GM19467 (cell line): ENCODE measurements around the gene TMPRSS11B.
"Not testable (repeated sequence)": the region's sequence is repeated elsewhere in the genome, so short reads cannot be mapped to it uniquely, and the experiment has no call there.

Source experiments
- ATAC-seq: cut with Tn5 transposase; IDR thresholded peaks from one replicate; pipeline ENCODE4 v1.9.1; 2021; ENCODE audit warnings: mild to moderate bottlenecking, moderate library complexity; ENCODE audit not compliant: unreplicated experiment

The TMPRSS11B gene

GRCh38 chr4:68228568-68228967 is 16.9 kb downstream of the TMPRSS11B start:
- no peak for ATAC-seq

GRCh38 chr4:68218044-68218443 is 27.4 kb downstream of the TMPRSS11B start:
- no peak for ATAC-seq

GRCh38 chr4:68216501-68216900 is 29.0 kb downstream of the TMPRSS11B start:
- ATAC-seq, result no peak

DNA sequence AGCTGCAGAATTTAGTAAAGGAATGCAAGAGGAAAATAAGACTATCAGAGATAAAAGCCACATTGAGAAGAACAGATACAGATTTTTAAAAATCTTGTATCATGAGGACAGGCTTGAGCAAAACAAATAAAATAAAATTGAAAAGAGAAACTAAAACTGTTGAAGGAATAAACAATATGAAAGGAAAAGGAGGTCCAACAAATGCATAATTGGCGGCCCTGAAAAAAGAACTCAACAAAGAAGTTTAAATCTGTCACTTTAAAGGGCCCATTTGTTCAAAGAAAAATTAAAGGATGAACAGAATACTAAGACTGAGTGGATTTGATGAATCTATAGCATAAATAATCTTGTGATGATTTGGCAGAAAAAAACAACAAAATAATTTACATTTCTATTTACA is 36.5 kb downstream of the TMPRSS11B start:
- no peak for ATAC-seq

DNA sequence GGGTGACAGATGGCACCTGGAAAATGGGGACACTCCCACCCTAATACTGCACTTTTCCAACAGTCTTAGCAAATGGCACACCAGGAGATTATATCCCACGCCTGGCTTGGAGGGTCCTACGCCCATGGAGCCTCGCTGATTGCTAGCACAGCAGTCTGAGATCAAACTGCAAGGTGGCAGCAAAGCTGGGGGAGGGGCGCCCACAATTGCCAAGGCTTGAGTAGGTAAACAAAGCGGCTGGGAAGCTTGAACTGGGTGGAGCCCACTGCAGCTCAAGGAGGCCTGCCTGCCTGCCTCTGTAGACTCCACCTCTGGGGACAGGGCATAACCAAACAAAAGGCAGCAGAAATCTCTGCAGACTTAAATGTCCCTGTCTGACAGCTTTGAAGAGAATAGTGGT is 51.2 kb downstream of the TMPRSS11B start:
- not testable (repeated sequence) for ATAC-seq

DNA sequence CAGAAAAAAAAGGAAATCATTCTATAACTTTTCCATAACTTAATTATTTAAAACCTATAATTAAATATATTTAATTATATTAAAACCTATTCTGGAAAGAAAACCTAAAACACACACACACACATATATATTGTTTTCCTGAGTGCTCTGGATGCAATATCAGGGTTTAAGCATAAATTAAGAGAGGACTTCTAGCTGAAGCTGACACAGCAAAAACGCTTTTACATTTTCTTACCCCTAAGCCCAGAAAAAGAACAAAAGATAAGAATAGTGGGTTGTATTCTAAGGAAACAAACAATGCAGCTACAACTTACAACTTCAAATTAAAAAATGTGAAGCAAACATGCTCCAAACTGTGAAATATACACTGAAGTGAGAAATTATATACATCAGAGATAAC is 52.3 kb downstream of the TMPRSS11B start:
- ATAC-seq, result no peak

GRCh38 chr4:68187145-68187544 is 58.3 kb downstream of the TMPRSS11B start:
- ATAC-seq, result no peak

DNA sequence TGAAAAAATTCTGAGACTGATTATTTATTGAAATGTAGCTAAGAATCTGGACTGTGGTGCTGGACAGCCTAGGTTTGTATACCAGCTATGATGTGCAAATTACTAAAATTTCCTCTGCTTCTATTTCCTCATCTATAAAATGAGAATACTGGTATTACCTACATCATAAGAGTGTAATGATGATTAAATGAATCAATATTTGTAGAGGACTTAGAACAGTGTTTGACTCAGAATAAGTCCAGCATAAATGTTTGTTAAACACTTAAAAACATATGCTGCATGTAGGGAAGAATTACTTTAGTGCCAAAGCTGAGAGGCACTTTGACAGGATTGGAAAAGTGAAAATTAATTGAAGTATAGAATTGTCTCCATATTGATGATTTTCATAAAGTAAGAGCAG is 60.6 kb downstream of the TMPRSS11B start:
- no peak for ATAC-seq

DNA sequence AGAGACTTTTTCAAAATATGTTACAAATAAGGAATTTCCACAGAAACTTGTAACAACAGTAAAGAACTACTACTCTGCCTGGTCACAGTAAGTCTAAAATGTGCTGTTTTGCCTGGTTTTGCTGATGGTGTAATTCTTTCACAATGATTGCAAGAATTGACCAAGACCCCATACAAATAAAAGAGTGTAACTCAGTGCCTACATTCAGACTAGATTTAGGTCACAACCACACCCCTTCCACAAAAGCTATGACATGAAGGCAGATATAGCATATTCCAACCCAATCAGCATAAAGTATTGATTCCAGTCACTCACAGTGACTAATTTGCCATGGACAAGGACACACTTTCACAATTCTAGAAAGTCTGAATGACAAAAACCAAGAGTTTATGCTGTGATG is 62.1 kb downstream of the TMPRSS11B start:
- no peak for ATAC-seq

- ATAC-seq, result no peak
Observed at GRCh38 chr4:68182382-68182820, 63.1 kb downstream of the TMPRSS11B start.

DNA sequence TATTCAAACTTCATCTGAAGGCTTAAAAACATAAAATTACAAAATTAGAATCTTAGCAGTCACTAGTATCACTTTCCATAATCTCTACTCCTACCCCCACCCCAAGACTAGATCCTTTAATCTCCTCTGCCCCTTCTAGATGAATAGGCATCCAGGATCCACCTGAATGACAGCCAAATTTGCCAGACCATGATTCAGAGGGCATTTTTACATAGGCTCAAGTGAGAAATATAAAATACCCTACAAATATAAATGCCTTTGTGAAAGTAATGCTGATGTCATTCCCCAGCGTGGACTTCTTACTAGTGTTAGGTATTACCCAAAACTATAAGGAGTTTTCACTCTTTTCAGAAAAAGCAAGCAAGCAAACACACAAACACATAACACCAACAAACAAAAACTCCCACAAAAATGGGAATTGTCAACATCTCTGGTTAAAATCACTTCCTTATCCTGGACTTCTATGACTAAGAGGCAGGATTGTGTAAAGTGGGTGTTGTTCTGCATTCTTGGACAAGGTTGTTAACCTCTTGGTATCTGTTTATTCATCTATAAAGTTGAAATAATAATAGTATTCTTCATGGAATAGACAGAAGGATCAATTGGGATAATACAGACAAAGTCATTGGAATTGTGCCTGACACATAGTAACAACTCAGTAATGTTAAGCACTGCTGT is 64.5 kb downstream of the TMPRSS11B start:
- ATAC-seq, result no peak

DNA sequence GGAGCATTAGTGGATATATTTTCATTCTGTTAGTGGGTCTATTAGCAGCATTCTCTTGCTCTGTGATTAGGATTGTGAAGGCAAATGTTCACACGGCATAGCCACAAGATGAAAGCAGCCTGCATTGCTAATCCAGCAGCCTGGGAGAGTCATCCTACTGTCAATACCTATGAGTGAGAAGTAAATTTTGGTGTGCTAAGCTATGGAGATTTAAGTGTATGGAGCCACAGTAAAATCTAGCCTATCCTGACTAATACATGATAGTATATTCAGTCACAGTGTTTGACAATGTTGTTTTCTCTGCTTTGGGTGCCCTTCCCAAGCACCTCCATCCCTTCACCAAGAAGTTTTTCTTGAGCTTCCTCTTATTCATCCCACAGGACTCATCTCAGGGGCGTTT is 68.6 kb downstream of the TMPRSS11B start:
- no peak for ATAC-seq
